GM12891 (cell line): ENCODE measurements around the gene CHD9NB.

ENCODE experiments used
- POLR2A ChIP-seq: IDR thresholded peaks from 2 replicates; pipeline ENCODE4 v1.6.1; 2011; ENCODE audit warnings: low read depth, low read length, control low read depth
- POLR2AphosphoS5 ChIP-seq: IDR thresholded peaks from 2 replicates; pipeline ENCODE4 v1.6.1; 2011; ENCODE audit warnings: low read depth, low read length, control low read depth
- SPI1 ChIP-seq: IDR thresholded peaks from 2 replicates; pipeline ENCODE4 v1.6.1; 2011; ENCODE audit warnings: low read depth, low read length, control low read depth
- TAF1 ChIP-seq: IDR thresholded peaks from 2 replicates; pipeline ENCODE4 v1.6.1; 2011; ENCODE audit warnings: low read depth, low read length, control low read depth

DNA sequence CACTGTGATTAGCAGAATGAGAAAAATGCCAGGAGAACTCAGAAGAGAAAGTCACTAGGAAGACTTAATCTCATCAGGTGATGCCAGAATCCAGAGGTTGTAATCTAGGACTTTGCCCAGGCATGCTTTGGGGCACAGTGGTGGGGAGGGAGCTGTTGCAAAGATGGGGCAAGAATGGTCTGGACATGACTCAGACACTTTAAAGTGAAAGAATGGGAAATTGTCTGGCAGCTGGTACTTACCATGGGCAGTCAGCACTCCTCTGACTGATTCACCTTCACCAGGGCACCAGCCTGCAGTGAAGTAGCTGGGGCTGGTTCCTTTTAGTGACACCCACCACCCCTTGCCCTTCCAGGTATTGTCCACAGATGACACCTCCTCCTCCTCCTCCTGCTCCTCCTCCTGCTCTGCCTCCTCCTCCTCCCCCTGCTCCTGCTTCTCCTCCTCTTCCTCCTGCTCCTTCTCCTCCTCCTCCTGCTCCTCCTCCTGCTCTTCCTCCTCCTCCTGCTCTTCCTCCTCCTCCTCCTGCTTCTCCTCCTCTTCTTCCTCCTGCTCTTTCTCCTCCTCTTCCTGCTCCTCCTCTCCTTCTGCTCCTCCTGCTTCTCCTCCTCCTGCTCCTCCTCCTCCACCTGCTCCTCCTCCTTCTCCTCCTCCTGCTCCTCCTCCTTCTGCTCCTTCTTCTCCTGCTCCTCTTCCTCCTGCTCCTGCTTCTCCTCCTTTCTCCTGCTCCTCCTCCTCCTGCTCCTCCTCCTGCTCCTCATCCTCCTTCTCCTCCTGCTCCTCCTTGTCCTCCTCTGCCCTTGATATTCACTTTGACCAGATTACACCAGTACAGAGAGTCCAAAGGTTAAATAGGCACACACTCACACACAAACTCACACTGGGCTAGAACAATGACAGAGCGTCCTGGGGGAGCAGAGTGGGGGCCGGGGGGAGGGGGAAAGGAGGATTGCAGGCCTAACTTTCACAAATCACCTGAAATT lies at the start of gene CHD9NB:
- TF ChIP-seq POLR2A, result no peak
- no peak for TF ChIP-seq POLR2AphosphoS5
- TF ChIP-seq TAF1, result no peak
- TF ChIP-seq SPI1, result no peak
